ENCODE results near the gene FIG4. TPM values are rescaled to one million over a fixed set of nuclear protein-coding genes. Genes with fewer than 3 reads are reported as not detected.

FIG4 gene
- total and polyA plus RNA-seq, 2 of the 4 experiments (the other 2 are of a cell fraction): 12.1 to 15.4 TPM

GRCh38 chr6:109696355-109696754 lies 5.3 kb downstream of the FIG4 start:
- POLR2A ChIA-PET (ENCODE audit: unreplicated experiment): no interaction called here
- no peak overlapping the region for H2BK15ac ChIP-seq (ENCODE audit: low read depth, low read length)
- dilution Hi-C loops (cut with HindIII; ENCODE audit: low sequenced_read_pairs, unreplicated experiment): no loop called here
- BruUV-seq (replicated peaks): no TSS peak
- peaks cover 1% of the 10 kb centered on the region; the same call in 1 of the 2 replicates for H3K36me3 ChIP-seq (ENCODE audit: control insufficient read depth, insufficient read depth, low read length)
- WGBS, 2 experiments (ENCODE audit: extremely low coverage in 2 of 2, insufficient read length in 1 of 2): 100% methylated on average over 1 of the region's 5 CpGs
- no peak overlapping the region for H2BK120ac ChIP-seq (ENCODE audit: low read depth, low read length)
- intact Hi-C loops (cut with micrococcal nuclease): loop anchor here (10.0 kb wide), 1 partner anchor 312 kb away; the partner anchor contains the start of gene CD164
- no peak overlapping the region for H3K27ac ChIP-seq (ENCODE audit: insufficient read depth, low read length)
- no peak overlapping the region for H4K5ac ChIP-seq (ENCODE audit: low read depth, low read length)
- no peak overlapping the region for H3K14ac ChIP-seq (replicated peaks; ENCODE audit: low read depth, low read length)
- H3K9me3 ChIP-seq (ENCODE audit: control insufficient read depth, insufficient read depth, low read length): no peaks in the 10 kb centered on the region
- peaks cover 3% of the 10 kb centered on the region; the same call in 1 of the 2 replicates for H3K9me1 ChIP-seq (ENCODE audit: insufficient read depth, low read length)
- H3K4me3 ChIP-seq (ENCODE audit: insufficient read depth, low read depth, low read length): no peak overlapping the region
- no peaks in the 10 kb centered on the region for H4K20me1 ChIP-seq (ENCODE audit: insufficient read depth, low read length)
- H2AK5ac ChIP-seq (ENCODE audit: low read depth, low read length): no peak overlapping the region
- ATAC-seq (ENCODE audit: low read depth) (no peak), DNase-seq (no peak)
- TF ChIP-seq CTCF (conservative IDR thresholded peaks at IDR 0.05; ENCODE audit: low read depth, low read length): no peak
- no peak for TF ChIP-seq MXI1 (IDR thresholded peaks at IDR 0.05; ENCODE audit: borderline replicate concordance, low read depth, low read length)
- no peak for TF ChIP-seq MAFK (IDR thresholded peaks at IDR 0.05; ENCODE audit: low read depth, low read length)
- no peak for TF ChIP-seq MAZ (IDR thresholded peaks at IDR 0.05; ENCODE audit: borderline replicate concordance, low read depth, low read length)
- TF ChIP-seq RCOR1 (IDR thresholded peaks at IDR 0.05; ENCODE audit: insufficient replicate concordance, low read length): no peak
- TF ChIP-seq ELK1 (IDR thresholded peaks at IDR 0.05; ENCODE audit: borderline replicate concordance, low read depth, low read length): no peak
- TF ChIP-seq FOS (IDR thresholded peaks at IDR 0.05; ENCODE audit: low read depth, low read length): no peak
- no peak for TF ChIP-seq USF2 (IDR thresholded peaks at IDR 0.05; ENCODE audit: low read depth, low read length)
- TF ChIP-seq RAD21 (IDR thresholded peaks at IDR 0.05; ENCODE audit: low read length): no peak
- no peak for TF ChIP-seq POLR2A (IDR thresholded peaks at IDR 0.05; ENCODE audit: low read depth, low read length)
- no peak for TF ChIP-seq CEBPB (IDR thresholded peaks at IDR 0.05; ENCODE audit: low read depth, low read length)
- TF ChIP-seq BHLHE40 (IDR thresholded peaks at IDR 0.05; ENCODE audit: low read depth, low read length): no peak
- no peak for TF ChIP-seq CHD1 (IDR thresholded peaks at IDR 0.05; ENCODE audit: low read depth, low read length)
- TF ChIP-seq RFX5 (IDR thresholded peaks at IDR 0.05; ENCODE audit: low read depth, low read length): no peak
- no peak for TF ChIP-seq SMC3 (IDR thresholded peaks at IDR 0.05; ENCODE audit: low read depth, low read length)
- no peak for TF ChIP-seq NFE2L2 (IDR thresholded peaks at IDR 0.05; ENCODE audit: low read depth, low read length)
- H3K23ac ChIP-seq (ENCODE audit: low read depth, low read length): no peak overlapping the region
- H3K79me1 ChIP-seq (ENCODE audit: low read depth in 1 of 2, low read length in 2 of 2): peaks cover 3 to 6% of the 10 kb centered on the region in 2 experiments; a peak in 3 of 4 replicates
- H4K91ac ChIP-seq (ENCODE audit: insufficient read depth, low read depth, low read length): no peak overlapping the region
- no peak overlapping the region for H4K8ac ChIP-seq (ENCODE audit: low read depth in 2 of 2, low read length in 2 of 2)
- H3K9ac ChIP-seq (ENCODE audit: low read depth, low read length): no peak overlapping the region
- H2AK9ac ChIP-seq (replicated peaks; ENCODE audit: low read depth, low read length, poor library complexity): no peak overlapping the region
- H3K4me1 ChIP-seq (ENCODE audit: control insufficient read depth, insufficient read depth, low read length): no peaks in the 10 kb centered on the region
- no peak overlapping the region for H2AFZ ChIP-seq (replicated peaks; ENCODE audit: low read length, poor library complexity)
- no peak overlapping the region for H3K4me2 ChIP-seq (ENCODE audit: low read depth, low read length)
- no peak overlapping the region for H3K56ac ChIP-seq (ENCODE audit: extremely low read depth, insufficient read depth, low read length)
- no peak overlapping the region for H2BK5ac ChIP-seq (ENCODE audit: low read depth, low read length, poor library complexity, severe bottlenecking)
- in situ Hi-C loops (cut with MboI; ENCODE audit: low sequenced_read_pairs): no loop called here
- no peak overlapping the region for H3K4ac ChIP-seq (ENCODE audit: low read depth, low read length)
- CTCF ChIA-PET: no interaction called here
- no peak overlapping the region for H3K18ac ChIP-seq (ENCODE audit: low read depth, low read length)
- H3K27me3 ChIP-seq (ENCODE audit: control insufficient read depth, insufficient read depth, low read length): no peaks in the 10 kb centered on the region
- no peak overlapping the region for H2BK20ac ChIP-seq (ENCODE audit: low read depth, low read length)
